ENCODE data around the gene CACNA1C. TPM values are rescaled to one million over a fixed set of nuclear protein-coding genes. Genes with fewer than 3 reads are reported as not detected.

Gene CACNA1C
- total RNA-seq, 1 experiment from 2014 or later = 1.1 TPM

DNA sequence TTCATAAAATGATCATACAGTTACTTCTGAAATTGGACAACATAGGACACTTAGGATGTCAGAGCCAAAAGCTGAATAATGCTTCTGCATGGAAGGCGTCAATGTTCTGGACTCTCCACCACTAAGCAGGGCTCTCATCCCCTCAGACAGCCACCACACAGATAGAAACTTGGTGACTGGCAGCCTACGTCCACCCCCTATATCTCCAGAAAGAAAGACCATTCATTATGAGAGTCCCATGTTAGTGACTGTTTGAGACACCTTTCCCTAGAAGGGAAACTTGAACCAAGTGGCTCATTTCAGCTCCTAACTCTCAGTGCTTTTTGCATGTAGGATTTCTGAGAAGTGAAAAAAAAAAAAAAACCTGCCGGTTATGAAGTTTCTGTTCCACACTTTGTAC, 491.0 kb downstream of the CACNA1C start:
- no peak overlapping the region for H3K56ac ChIP-seq (ENCODE audit: insufficient read length, low read depth, low read length)
- no peak overlapping the region for H2AFZ ChIP-seq (ENCODE audit: low read length)
- no peak overlapping the region for H3K4me2 ChIP-seq (ENCODE audit: insufficient read depth, insufficient read length, low read length)
- WGBS (ENCODE audit: extremely low coverage, insufficient read length, low lambda C conversion rate) = no CpG with 5 or more reads among the region's 3 CpGs
- no peak overlapping the region for H2BK5ac ChIP-seq (ENCODE audit: insufficient read length, low read length)
- no peak overlapping the region for H3K27ac Mint-ChIP-seq
- H4K91ac ChIP-seq (ENCODE audit: insufficient read length, low read depth, low read length) = no peak overlapping the region
- no peaks in the 10 kb centered on the region for H3K79me1 ChIP-seq (ENCODE audit: insufficient read depth, low read depth, low read length, poor library complexity, severe bottlenecking)
- H3K14ac ChIP-seq (ENCODE audit: insufficient read depth, low read length) = no peak overlapping the region
- H3K27ac ChIP-seq (ENCODE audit: insufficient read length, low read depth, low read length) = no peak overlapping the region
- peaks cover 6 to 11% of the 10 kb centered on the region in 2 experiments; a peak in 3 of 4 replicates for H3K4me1 Mint-ChIP-seq
- no peak overlapping the region for H2BK12ac ChIP-seq (ENCODE audit: insufficient read length, low read depth, low read length)
- no peak overlapping the region for H4K8ac ChIP-seq (replicated peaks; ENCODE audit: insufficient read length, low read depth, low read length)
- no peaks in the 10 kb centered on the region for H4K20me1 ChIP-seq (ENCODE audit: control insufficient read depth, insufficient read depth, insufficient read length)
- peaks cover 4% of the 10 kb centered on the region for H3K9me3 ChIP-seq (ENCODE audit: control insufficient read depth, low read depth, low read length)
- no peak for DNase-seq
- H3K79me2 ChIP-seq (ENCODE audit: insufficient read depth, low read length) = no peaks in the 10 kb centered on the region
- H3K4ac ChIP-seq (ENCODE audit: low read depth, low read length) = no peak overlapping the region
- peaks cover 2% of the 10 kb centered on the region for H3K23me2 ChIP-seq (ENCODE audit: insufficient read length, low read depth, low read length, poor library complexity, severe bottlenecking)
- TF ChIP-seq, protein P1, sequence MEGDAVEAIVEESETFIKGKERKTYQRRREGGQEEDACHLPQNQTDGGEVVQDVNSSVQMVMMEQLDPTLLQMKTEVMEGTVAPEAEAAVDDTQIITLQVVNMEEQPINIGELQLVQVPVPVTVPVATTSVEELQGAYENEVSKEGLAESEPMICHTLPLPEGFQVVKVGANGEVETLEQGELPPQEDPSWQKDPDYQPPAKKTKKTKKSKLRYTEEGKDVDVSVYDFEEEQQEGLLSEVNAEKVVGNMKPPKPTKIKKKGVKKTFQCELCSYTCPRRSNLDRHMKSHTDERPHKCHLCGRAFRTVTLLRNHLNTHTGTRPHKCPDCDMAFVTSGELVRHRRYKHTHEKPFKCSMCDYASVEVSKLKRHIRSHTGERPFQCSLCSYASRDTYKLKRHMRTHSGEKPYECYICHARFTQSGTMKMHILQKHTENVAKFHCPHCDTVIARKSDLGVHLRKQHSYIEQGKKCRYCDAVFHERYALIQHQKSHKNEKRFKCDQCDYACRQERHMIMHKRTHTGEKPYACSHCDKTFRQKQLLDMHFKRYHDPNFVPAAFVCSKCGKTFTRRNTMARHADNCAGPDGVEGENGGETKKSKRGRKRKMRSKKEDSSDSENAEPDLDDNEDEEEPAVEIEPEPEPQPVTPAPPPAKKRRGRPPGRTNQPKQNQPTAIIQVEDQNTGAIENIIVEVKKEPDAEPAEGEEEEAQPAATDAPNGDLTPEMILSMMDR (conservative IDR thresholded peaks at IDR 0.05) = no peak
- no peak overlapping the region for H2AK5ac ChIP-seq (ENCODE audit: insufficient read length, low read length)
- no peak overlapping the region for H2BK120ac ChIP-seq (ENCODE audit: low read depth, low read length, poor library complexity, severe bottlenecking)
- H3T11ph ChIP-seq (ENCODE audit: low read length) = no peak overlapping the region
- no peak overlapping the region for H3K9ac ChIP-seq (ENCODE audit: extremely low read depth, insufficient read length, low read length)
- H2BK15ac ChIP-seq (ENCODE audit: low read depth, low read length) = no peak overlapping the region
- no peak overlapping the region for H4K5ac ChIP-seq (ENCODE audit: insufficient read length, low read depth, low read length)
- H3K4me3 Mint-ChIP-seq = no peak overlapping the region
- H3K23ac ChIP-seq (ENCODE audit: insufficient read length, low read depth, low read length) = no peak overlapping the region
- H2BK20ac ChIP-seq (ENCODE audit: low read depth, low read length, poor library complexity, severe bottlenecking) = no peak overlapping the region
- H3K9me3 Mint-ChIP-seq = no peaks in the 10 kb centered on the region
- no peaks in the 10 kb centered on the region for H3K4me1 ChIP-seq (ENCODE audit: insufficient read depth, low read length)
- no peak overlapping the region for H3K18ac ChIP-seq (ENCODE audit: insufficient read length, low read depth, low read length)
- peaks cover 16% of the 10 kb centered on the region for H3K27me3 Mint-ChIP-seq (ENCODE audit: low read depth)
- H3K27me3 ChIP-seq (ENCODE audit: insufficient read depth, low read length) = no peaks in the 10 kb centered on the region
- no peaks in the 10 kb centered on the region for H3K36me3 Mint-ChIP-seq (ENCODE audit: insufficient read depth in 1 of 3, low read depth in 3 of 3)

Measured in H9 (cell line).